Parathyroid adenoma (tissue), 2 donors: ENCODE data around the gene IL2RA.

ENCODE experiments used
- H2AFZ ChIP-seq: fragments of 300-600 bp; sonication (generic); one replicate; pipeline ENCODE4 v1.7.0; 2017; ENCODE audit warnings: antibody characterized with exemption, mild to moderate bottlenecking
- H3K27ac ChIP-seq: fragments of 300-600 bp; sonication (generic); one replicate; pipeline ENCODE4 v1.7.0; 2017
- H3K27me3 ChIP-seq: fragments of 300-600 bp; sonication (generic); one replicate; pipeline ENCODE4 v1.7.0; 2017; ENCODE audit warnings: low read length; ENCODE audit not compliant: control insufficient read depth, insufficient read depth
- H3K36me3 ChIP-seq: fragments of 300-600 bp; sonication (generic); one replicate; pipeline ENCODE4 v1.7.0; 2017; ENCODE audit warnings: low read length; ENCODE audit not compliant: control insufficient read depth, insufficient read depth
- H3K4me1 ChIP-seq: fragments of 300-600 bp; sonication (generic); one replicate; pipeline ENCODE4 v1.7.0; 2017; ENCODE audit warnings: control low read depth
- H3K4me2 ChIP-seq: fragments of 300-600 bp; sonication (generic); one replicate; pipeline ENCODE4 v1.7.0; 2017; ENCODE audit warnings: low read length
- H3K4me3 ChIP-seq: fragments of 300-600 bp; sonication (generic); one replicate; pipeline ENCODE4 v1.7.0; 2017; ENCODE audit warnings: low read depth, low read length
- H3K79me2 ChIP-seq: fragments of 300-600 bp; sonication (generic); one replicate; pipeline ENCODE4 v1.7.0; 2017; ENCODE audit warnings: control low read depth
- H3K9ac ChIP-seq: fragments of 300-600 bp; sonication (generic); one replicate; pipeline ENCODE4 v1.7.0; 2017; ENCODE audit warnings: mild to moderate bottlenecking
- H3K9me3 ChIP-seq: fragments of 300-600 bp; sonication (generic); one replicate; pipeline ENCODE4 v1.7.0; 2017; ENCODE audit warnings: low read length; ENCODE audit not compliant: control insufficient read depth
- CTCF ChIP-seq: fragments of 300-600 bp; sonication (generic); IDR thresholded peaks from one replicate; pipeline ENCODE4 v1.7.0; 2017; ENCODE audit warnings: antibody characterized with exemption, mild to moderate bottlenecking
- donor health status: primary hyperparathyroidism.

Gene IL2RA

DNA sequence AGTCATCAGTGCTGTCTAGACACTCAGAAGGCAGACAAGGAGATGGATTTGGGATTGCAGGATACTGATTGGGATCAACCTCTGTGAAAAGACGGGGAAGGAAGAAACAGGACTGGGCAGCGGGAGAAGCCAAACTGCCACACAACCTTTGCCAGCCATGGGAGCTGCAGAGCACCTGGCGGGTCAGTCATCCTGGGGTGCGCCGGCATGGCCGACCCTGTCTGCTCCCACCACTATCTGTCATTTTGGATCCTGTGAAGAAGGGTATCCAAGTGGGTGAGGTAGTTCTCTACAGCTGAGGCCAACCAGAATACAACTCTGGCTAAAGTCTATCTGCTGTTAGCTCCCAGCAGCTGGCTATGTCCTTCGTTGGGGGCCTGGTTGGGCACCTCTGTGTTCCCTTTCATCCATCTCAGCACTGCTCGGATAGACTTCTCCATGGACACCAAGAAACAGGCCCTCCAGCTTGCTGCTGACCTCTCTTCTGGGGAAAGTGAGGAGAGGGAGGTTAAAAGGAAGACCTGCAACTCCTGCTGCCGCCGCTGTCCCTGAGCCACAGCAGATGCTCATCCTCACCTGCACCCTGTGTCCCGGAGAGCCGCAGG lies 15.0 kb upstream of the IL2RA start:
- Histone ChIP-seq H3K27ac (no peak overlapping the region), H3K4me2 (no peak overlapping the region), H3K9me3 (no peaks in the 10 kb centered on the region), H2AFZ (no peak overlapping the region), H3K9ac (no peak overlapping the region), H3K27me3 (no peaks in the 10 kb centered on the region), H3K4me3 (no peak overlapping the region), H3K36me3 (no peaks in the 10 kb centered on the region), H3K4me1 (no peaks in the 10 kb centered on the region), H3K79me2 (no peaks in the 10 kb centered on the region)
- no peak for TF ChIP-seq CTCF

- peak overlapping the region; percentile 50 for H2AFZ ChIP-seq
- H3K4me3 ChIP-seq, result no peak overlapping the region
- H3K9me3 ChIP-seq, result no peaks in the 10 kb centered on the region
- H3K36me3 ChIP-seq, result no peaks in the 10 kb centered on the region
- no peak overlapping the region for H3K27ac ChIP-seq
- H3K27me3 ChIP-seq, result no peaks in the 10 kb centered on the region
- H3K9ac ChIP-seq, result no peak overlapping the region
- no peak for TF ChIP-seq CTCF
- no peaks in the 10 kb centered on the region for H3K79me2 ChIP-seq
- H3K4me2 ChIP-seq, result no peak overlapping the region
- H3K4me1 ChIP-seq, result no peaks in the 10 kb centered on the region
Observed at GRCh38 chr10:6074489-6075301, 12.5 kb upstream of the IL2RA start.

GRCh38 chr10:6072215-6072934 lies 10.2 kb upstream of the IL2RA start:
- Histone ChIP-seq H3K4me3 (no peak overlapping the region), H3K4me2 (no peak overlapping the region), H3K27ac (no peak overlapping the region), H2AFZ (no peak overlapping the region), H3K27me3 (no peaks in the 10 kb centered on the region), H3K9me3 (no peaks in the 10 kb centered on the region), H3K4me1 (no peaks in the 10 kb centered on the region), H3K9ac (no peak overlapping the region), H3K36me3 (no peaks in the 10 kb centered on the region), H3K79me2 (no peaks in the 10 kb centered on the region)
- TF ChIP-seq CTCF, result no peak

GRCh38 chr10:6071181-6072175 lies 9.3 kb upstream of the IL2RA start:
- H3K9me3 ChIP-seq, result no peaks in the 10 kb centered on the region
- H3K27me3 ChIP-seq, result no peaks in the 10 kb centered on the region
- no peaks in the 10 kb centered on the region for H3K79me2 ChIP-seq
- no peak for TF ChIP-seq CTCF
- no peaks in the 10 kb centered on the region for H3K36me3 ChIP-seq
- no peak overlapping the region for H3K4me2 ChIP-seq
- H2AFZ ChIP-seq, result no peak overlapping the region
- no peaks in the 10 kb centered on the region for H3K4me1 ChIP-seq
- H3K27ac ChIP-seq, result no peak overlapping the region
- H3K9ac ChIP-seq, result no peak overlapping the region
- H3K4me3 ChIP-seq, result no peak overlapping the region
